Colonic mucosa (tissue), 4 donors: Measurements from ENCODE around the gene ZNF28. TPM values are rescaled to one million over a fixed set of nuclear protein-coding genes. Genes with fewer than 3 reads are reported as not detected.
"Not testable (repeated sequence)": the region's sequence is repeated elsewhere in the genome, so short reads cannot be mapped to it uniquely, and the experiment has no call there.

ENCODE experiments used
- DNase-seq: peaks from one replicate; pipeline ENCODE4 v3.0.0-alpha.2; 2020
- H3K27ac ChIP-seq: fragments of 200-600 bp; one replicate; pipeline ENCODE4 v1.8.0; 2021
- H3K27me3 ChIP-seq: fragments of 200-600 bp; one replicate; pipeline ENCODE4 v1.8.0; 2021
- H3K36me3 ChIP-seq: fragments of 200-600 bp; one replicate; pipeline ENCODE4 v1.8.0; 2021
- H3K4me1 ChIP-seq: fragments of 200-600 bp; one replicate; pipeline ENCODE4 v1.8.0; 2021; ENCODE audit warnings: mild to moderate bottlenecking
- H3K4me3 ChIP-seq: fragments of 200-600 bp; one replicate; pipeline ENCODE4 v1.8.0; 2021
- H3K9ac ChIP-seq, 2 donors: one replicate each; pipeline ENCODE4 v1.7.0; 2013; ENCODE audit warnings: control low read depth in 2 of 2, low read depth in 2 of 2, low read length in 2 of 2
- H3K9me3 ChIP-seq: fragments of 200-600 bp; one replicate; pipeline ENCODE4 v1.8.0; 2021
- CTCF ChIP-seq: fragments of 200-600 bp; IDR thresholded peaks from one replicate; pipeline ENCODE4 v1.8.0; 2022; ENCODE audit warnings: antibody characterized with exemption, mild to moderate bottlenecking
- intact Hi-C: fragments of 100-400 bp; cut with DNase I; formaldehyde crosslinking; loops from one replicate; pipeline ENCODE4 v1.14.1; 2022
- total RNA-seq, 2 donors: library from RNA; stranded (reverse); fragmentation: NEBNext Ultra II Directional in 1 of 2; extraction: Animal tissue kit (Norgen Biotek cat#: 25700) in 1 of 2; gene quantifications; one replicate each; pipeline ENCODE4 v1.2.1, GENCODE V29; 2021
- donor health status: healthy.
- donor health status: DM: no; HTN: no; CAD: no.
- donor health status: DM: no; HTN: no; CAD: no.

Gene ZNF28
- total RNA-seq, 2 donors from 2014 or later, result 24.5 to 25.0 TPM

GRCh38 chr19:52825765-52826164 is 4.3 kb upstream of the ZNF28 start:
- no peak overlapping the region for H3K4me3 ChIP-seq
- intact Hi-C loops, result no loop called here

GRCh38 chr19:52823676-52824075 is 2.2 kb upstream of the ZNF28 start:
- TF ChIP-seq CTCF, result no peak
- Histone ChIP-seq H3K27me3 (no peaks in the 10 kb centered on the region), H3K36me3 (no peaks in the 10 kb centered on the region), H3K27ac (no peak overlapping the region), H3K9me3 (no peaks in the 10 kb centered on the region), H3K9ac (no peak overlapping the region), H3K4me3 (no peak overlapping the region), H3K4me1 (no peaks in the 10 kb centered on the region)
- DNase-seq, result no peak
- intact Hi-C loops, result no loop called here

More at GRCh38 chr19:52825765-52826164, 4.3 kb upstream of the ZNF28 start:
- no peak for TF ChIP-seq CTCF
- Histone ChIP-seq H3K4me1 (no peaks in the 10 kb centered on the region), H3K36me3 (no peaks in the 10 kb centered on the region), H3K9ac (no peak overlapping the region), H3K27ac (no peak overlapping the region), H3K9me3 (no peaks in the 10 kb centered on the region), H3K27me3 (no peaks in the 10 kb centered on the region)
- DNase-seq, result no peak

- H3K27ac ChIP-seq, H3K4me1 ChIP-seq, H3K36me3 ChIP-seq, H3K27me3 ChIP-seq, intact Hi-C loops, H3K9me3 ChIP-seq: not testable (repeated sequence)
- H3K9ac ChIP-seq, result peak overlapping the region; percentile 66 to 76
- peak overlapping the region; percentile 55 for H3K4me3 ChIP-seq
- peak; percentile 24 for DNase-seq
These were observed 795 bp downstream of the ZNF28 start for GRCh38 chr19:52820472-52821203.

- H3K9me3 ChIP-seq, result no peaks in the 10 kb centered on the region
- H3K36me3 ChIP-seq, result peaks cover 5% of the 10 kb centered on the region
- no peak overlapping the region for H3K9ac ChIP-seq
- H3K27ac ChIP-seq, result no peak overlapping the region
- no peak overlapping the region for H3K4me3 ChIP-seq
- no peaks in the 10 kb centered on the region for H3K4me1 ChIP-seq
- no peak for TF ChIP-seq CTCF
- intact Hi-C loops, result no loop called here
- no peaks in the 10 kb centered on the region for H3K27me3 ChIP-seq
- no peak for DNase-seq
These were observed 11.6 kb downstream of the ZNF28 start for GRCh38 chr19:52809801-52810200.

- H3K4me3 ChIP-seq, H3K9me3 ChIP-seq, H3K27ac ChIP-seq, intact Hi-C loops, H3K27me3 ChIP-seq, H3K4me1 ChIP-seq, DNase-seq, H3K9ac ChIP-seq: not testable (repeated sequence)
- H3K36me3 ChIP-seq, result peaks cover 26% of the 10 kb centered on the region
These were observed 21.3 kb downstream of the ZNF28 start for GRCh38 chr19:52799950-52800640.

- no peak overlapping the region for H3K4me3 ChIP-seq
- no peak for DNase-seq
- intact Hi-C loops, result no loop called here
- H3K4me1 ChIP-seq, result no peaks in the 10 kb centered on the region
- no peak overlapping the region for H3K9ac ChIP-seq
- H3K36me3 ChIP-seq, result no peaks in the 10 kb centered on the region
- no peak overlapping the region for H3K27ac ChIP-seq
- no peaks in the 10 kb centered on the region for H3K27me3 ChIP-seq
- H3K9me3 ChIP-seq, result no peaks in the 10 kb centered on the region
- TF ChIP-seq CTCF, result no peak
These were observed 32.0 kb downstream of the ZNF28 start for GRCh38 chr19:52789440-52789839.

- H3K36me3 ChIP-seq, H3K9me3 ChIP-seq, H3K27me3 ChIP-seq, intact Hi-C loops, H3K4me1 ChIP-seq: not testable (repeated sequence)
- peak within 1 kb of the TSS; percentile 68 for H3K27ac ChIP-seq
- DNase-seq, result peak; percentile 96
- H3K9ac ChIP-seq, result peak within 1 kb of the TSS; percentile 70 to 72
- peak within 1 kb of the TSS; percentile 57 for H3K4me3 ChIP-seq
These were observed 34.7 kb downstream of the ZNF28 start, which contains the start of gene ZNF600 for GRCh38 chr19:52786464-52787354. Gene ZNF600, minus strand, starts transcription at chr19:52786791. Its CDS starts 7,903 bp downstream, at chr19:52778888.
